ENCODE results near the gene SLC13A2.

- TF ChIP-seq POLR2A (IDR thresholded peaks at IDR 0.05; ENCODE audit: low read length): no peak
- no peak for TF ChIP-seq GATA1 (IDR thresholded peaks at IDR 0.05; ENCODE audit: low read depth, low read length)
These were observed 17.8 kb downstream of the SLC13A2 start for GRCh38 chr17:28491286-28491685.
